Measurements from ENCODE around the gene MDC1. TPM values are rescaled to one million over a fixed set of nuclear protein-coding genes. Genes with fewer than 3 reads are reported as not detected.

The MDC1 gene
- polyA plus RNA-seq, 1 donor from 2014 or later: 8.1 TPM

GRCh38 chr6:30683980-30684338, 33.1 kb downstream of the MDC1 start:
- Histone ChIP-seq H3K79me2 (replicated peaks; ENCODE audit: insufficient read depth, low read length) (peaks cover 84% of the 10 kb centered on the region), H3F3A (ENCODE audit: insufficient read depth, low read length, poor library complexity, severe bottlenecking) (no peaks in the 10 kb centered on the region), H3K9ac (ENCODE audit: low read length) (peak overlapping the region; percentile 100), H4K20me1 (ENCODE audit: insufficient read depth) (peaks cover 46% of the 10 kb centered on the region), H3K4me2 (ENCODE audit: low read length) (peak overlapping the region; percentile 94), H3K27me3 (ENCODE audit: insufficient read depth, low read depth, low read length) (no peaks in the 10 kb centered on the region), H3K9me3 (ENCODE audit: low read length) (no peaks in the 10 kb centered on the region), H2AFZ (ENCODE audit: low read depth, low read length) (no peak overlapping the region), H3K27ac (ENCODE audit: low read length) (no peak overlapping the region), H3K4me3 (ENCODE audit: low read length) (peak overlapping the region; percentile 99), H3K36me3 (ENCODE audit: insufficient read depth, low read length) (no peaks in the 10 kb centered on the region), H3K9me2 (ENCODE audit: insufficient read depth, low read length) (no peaks in the 10 kb centered on the region)
- TF ChIP-seq TAF1 (IDR thresholded peaks at IDR 0.05; ENCODE audit: low read depth): no peak
- TF ChIP-seq POLR2AphosphoS5 (IDR thresholded peaks at IDR 0.05): no peak
- no peak for TF ChIP-seq EZH2 (IDR thresholded peaks at IDR 0.05; ENCODE audit: borderline replicate concordance, insufficient read depth, low read length, poor library complexity, severe bottlenecking)
- TF ChIP-seq, protein P1, sequence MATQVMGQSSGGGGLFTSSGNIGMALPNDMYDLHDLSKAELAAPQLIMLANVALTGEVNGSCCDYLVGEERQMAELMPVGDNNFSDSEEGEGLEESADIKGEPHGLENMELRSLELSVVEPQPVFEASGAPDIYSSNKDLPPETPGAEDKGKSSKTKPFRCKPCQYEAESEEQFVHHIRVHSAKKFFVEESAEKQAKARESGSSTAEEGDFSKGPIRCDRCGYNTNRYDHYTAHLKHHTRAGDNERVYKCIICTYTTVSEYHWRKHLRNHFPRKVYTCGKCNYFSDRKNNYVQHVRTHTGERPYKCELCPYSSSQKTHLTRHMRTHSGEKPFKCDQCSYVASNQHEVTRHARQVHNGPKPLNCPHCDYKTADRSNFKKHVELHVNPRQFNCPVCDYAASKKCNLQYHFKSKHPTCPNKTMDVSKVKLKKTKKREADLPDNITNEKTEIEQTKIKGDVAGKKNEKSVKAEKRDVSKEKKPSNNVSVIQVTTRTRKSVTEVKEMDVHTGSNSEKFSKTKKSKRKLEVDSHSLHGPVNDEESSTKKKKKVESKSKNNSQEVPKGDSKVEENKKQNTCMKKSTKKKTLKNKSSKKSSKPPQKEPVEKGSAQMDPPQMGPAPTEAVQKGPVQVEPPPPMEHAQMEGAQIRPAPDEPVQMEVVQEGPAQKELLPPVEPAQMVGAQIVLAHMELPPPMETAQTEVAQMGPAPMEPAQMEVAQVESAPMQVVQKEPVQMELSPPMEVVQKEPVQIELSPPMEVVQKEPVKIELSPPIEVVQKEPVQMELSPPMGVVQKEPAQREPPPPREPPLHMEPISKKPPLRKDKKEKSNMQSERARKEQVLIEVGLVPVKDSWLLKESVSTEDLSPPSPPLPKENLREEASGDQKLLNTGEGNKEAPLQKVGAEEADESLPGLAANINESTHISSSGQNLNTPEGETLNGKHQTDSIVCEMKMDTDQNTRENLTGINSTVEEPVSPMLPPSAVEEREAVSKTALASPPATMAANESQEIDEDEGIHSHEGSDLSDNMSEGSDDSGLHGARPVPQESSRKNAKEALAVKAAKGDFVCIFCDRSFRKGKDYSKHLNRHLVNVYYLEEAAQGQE (IDR thresholded peaks at IDR 0.05; ENCODE audit: borderline replicate concordance): no peak
- TF ChIP-seq SMC3 (conservative IDR thresholded peaks at IDR 0.05; ENCODE audit: poor library complexity): no peak
- TF ChIP-seq EP300 (conservative IDR thresholded peaks at IDR 0.05; ENCODE audit: poor library complexity, severe bottlenecking): no peak
- TF ChIP-seq, protein P2, sequence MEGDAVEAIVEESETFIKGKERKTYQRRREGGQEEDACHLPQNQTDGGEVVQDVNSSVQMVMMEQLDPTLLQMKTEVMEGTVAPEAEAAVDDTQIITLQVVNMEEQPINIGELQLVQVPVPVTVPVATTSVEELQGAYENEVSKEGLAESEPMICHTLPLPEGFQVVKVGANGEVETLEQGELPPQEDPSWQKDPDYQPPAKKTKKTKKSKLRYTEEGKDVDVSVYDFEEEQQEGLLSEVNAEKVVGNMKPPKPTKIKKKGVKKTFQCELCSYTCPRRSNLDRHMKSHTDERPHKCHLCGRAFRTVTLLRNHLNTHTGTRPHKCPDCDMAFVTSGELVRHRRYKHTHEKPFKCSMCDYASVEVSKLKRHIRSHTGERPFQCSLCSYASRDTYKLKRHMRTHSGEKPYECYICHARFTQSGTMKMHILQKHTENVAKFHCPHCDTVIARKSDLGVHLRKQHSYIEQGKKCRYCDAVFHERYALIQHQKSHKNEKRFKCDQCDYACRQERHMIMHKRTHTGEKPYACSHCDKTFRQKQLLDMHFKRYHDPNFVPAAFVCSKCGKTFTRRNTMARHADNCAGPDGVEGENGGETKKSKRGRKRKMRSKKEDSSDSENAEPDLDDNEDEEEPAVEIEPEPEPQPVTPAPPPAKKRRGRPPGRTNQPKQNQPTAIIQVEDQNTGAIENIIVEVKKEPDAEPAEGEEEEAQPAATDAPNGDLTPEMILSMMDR (IDR thresholded peaks at IDR 0.05; ENCODE audit: poor library complexity, severe bottlenecking): no peak
- no peak for TF ChIP-seq MXI1 (conservative IDR thresholded peaks at IDR 0.05; ENCODE audit: poor library complexity, severe bottlenecking)

- TF ChIP-seq EZH2 (IDR thresholded peaks at IDR 0.05; ENCODE audit: borderline replicate concordance, insufficient read depth, low read length, poor library complexity, severe bottlenecking) (no peak), EP300 (conservative IDR thresholded peaks at IDR 0.05; ENCODE audit: poor library complexity, severe bottlenecking) (no peak), RAD21 (conservative IDR thresholded peaks at IDR 0.05) (no peak), SMC3 (conservative IDR thresholded peaks at IDR 0.05; ENCODE audit: poor library complexity) (no peak), TAF1 (IDR thresholded peaks at IDR 0.05; ENCODE audit: low read depth) (no peak), POLR2AphosphoS5 (IDR thresholded peaks at IDR 0.05) (no peak), MXI1 (conservative IDR thresholded peaks at IDR 0.05; ENCODE audit: poor library complexity, severe bottlenecking) (no peak)
- TF ChIP-seq, protein P2 (IDR thresholded peaks at IDR 0.05; ENCODE audit: poor library complexity, severe bottlenecking): no peak
- TF ChIP-seq, protein P1 (IDR thresholded peaks at IDR 0.05; ENCODE audit: borderline replicate concordance): no peak
- Histone ChIP-seq H3K9ac (ENCODE audit: low read length) (peak overlapping the region; percentile 100), H3F3A (ENCODE audit: insufficient read depth, low read length, poor library complexity, severe bottlenecking) (no peaks in the 10 kb centered on the region), H3K4me3 (ENCODE audit: low read length) (peak overlapping the region; percentile 99), H3K9me3 (ENCODE audit: low read length) (no peaks in the 10 kb centered on the region), H3K79me2 (replicated peaks; ENCODE audit: insufficient read depth, low read length) (peaks cover 79% of the 10 kb centered on the region), H3K9me2 (ENCODE audit: insufficient read depth, low read length) (no peaks in the 10 kb centered on the region), H3K4me2 (ENCODE audit: low read length) (peak overlapping the region; percentile 94), H2AFZ (ENCODE audit: low read depth, low read length) (no peak overlapping the region), H3K36me3 (ENCODE audit: insufficient read depth, low read length) (no peaks in the 10 kb centered on the region), H4K20me1 (ENCODE audit: insufficient read depth) (peaks cover 46% of the 10 kb centered on the region), H3K27ac (ENCODE audit: low read length) (no peak overlapping the region), H3K27me3 (ENCODE audit: insufficient read depth, low read depth, low read length) (no peaks in the 10 kb centered on the region)
These were observed 33.7 kb downstream of the MDC1 start for GRCh38 chr6:30683183-30683979.

Data from neural cell (in vitro differentiated cells).